ENCODE measurements around the gene CEBPZ. TPM values are rescaled to one million over a fixed set of nuclear protein-coding genes. Genes with fewer than 3 reads are reported as not detected.
"Not testable (repeated sequence)": the region's sequence is repeated elsewhere in the genome, so short reads cannot be mapped to it uniquely, and the experiment has no call there.

Gene CEBPZ
- total RNA-seq, 4 donors from 2014 or later, result 16.5 to 68.6 (median 53.8) TPM

GRCh38 chr2:37203708-37204107, 27.7 kb downstream of the CEBPZ start:
- Histone ChIP-seq H3K36me3 (no peaks in the 10 kb centered on the region), H3K27me3 (no peaks in the 10 kb centered on the region), H3K27ac (no peak overlapping the region), H3K4me3 (no peak overlapping the region), H3K9me3 (peaks cover 0 to 14% of the 10 kb centered on the region in 2 donors), H3K4me1 (no peaks in the 10 kb centered on the region)
- TF ChIP-seq, protein P1, sequence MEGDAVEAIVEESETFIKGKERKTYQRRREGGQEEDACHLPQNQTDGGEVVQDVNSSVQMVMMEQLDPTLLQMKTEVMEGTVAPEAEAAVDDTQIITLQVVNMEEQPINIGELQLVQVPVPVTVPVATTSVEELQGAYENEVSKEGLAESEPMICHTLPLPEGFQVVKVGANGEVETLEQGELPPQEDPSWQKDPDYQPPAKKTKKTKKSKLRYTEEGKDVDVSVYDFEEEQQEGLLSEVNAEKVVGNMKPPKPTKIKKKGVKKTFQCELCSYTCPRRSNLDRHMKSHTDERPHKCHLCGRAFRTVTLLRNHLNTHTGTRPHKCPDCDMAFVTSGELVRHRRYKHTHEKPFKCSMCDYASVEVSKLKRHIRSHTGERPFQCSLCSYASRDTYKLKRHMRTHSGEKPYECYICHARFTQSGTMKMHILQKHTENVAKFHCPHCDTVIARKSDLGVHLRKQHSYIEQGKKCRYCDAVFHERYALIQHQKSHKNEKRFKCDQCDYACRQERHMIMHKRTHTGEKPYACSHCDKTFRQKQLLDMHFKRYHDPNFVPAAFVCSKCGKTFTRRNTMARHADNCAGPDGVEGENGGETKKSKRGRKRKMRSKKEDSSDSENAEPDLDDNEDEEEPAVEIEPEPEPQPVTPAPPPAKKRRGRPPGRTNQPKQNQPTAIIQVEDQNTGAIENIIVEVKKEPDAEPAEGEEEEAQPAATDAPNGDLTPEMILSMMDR (IDR thresholded peaks at IDR 0.05), result no peak
- no peak for TF ChIP-seq POLR2A (IDR thresholded peaks at IDR 0.05)
- no peak for DNase-seq
- intact Hi-C loops (cut with DNase I; ENCODE audit: low total_unique reads), result no loop called here

DNA sequence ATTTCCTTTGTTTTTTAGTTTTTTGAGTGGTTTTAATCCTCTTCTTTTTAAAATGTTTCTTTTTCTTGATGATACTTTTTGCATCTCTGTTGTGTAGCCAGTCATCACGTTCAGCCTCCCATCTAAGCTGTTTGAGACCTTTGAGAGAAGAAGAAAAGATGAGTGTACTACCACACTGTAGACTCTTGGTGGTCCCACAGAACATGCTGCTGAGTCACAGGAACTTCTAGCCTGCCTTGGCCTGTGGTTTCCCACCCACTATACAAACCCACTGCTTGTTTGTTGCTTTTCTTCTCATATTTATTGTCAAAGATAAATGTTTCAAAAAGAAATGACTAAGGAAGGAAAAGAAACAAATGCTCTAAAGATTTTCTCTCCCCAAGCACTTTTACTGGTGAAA, 29.6 kb downstream of the CEBPZ start:
- Histone ChIP-seq H3K27ac (no peak overlapping the region), H3K27me3 (no peaks in the 10 kb centered on the region), H3K4me3 (no peak overlapping the region), H3K36me3 (no peaks in the 10 kb centered on the region), H3K4me1 (peaks cover 0 to 6% of the 10 kb centered on the region in 2 donors), H3K9me3 (no peaks in the 10 kb centered on the region)
- TF ChIP-seq, protein P1 (IDR thresholded peaks at IDR 0.05), result no peak
- TF ChIP-seq POLR2A (IDR thresholded peaks at IDR 0.05), result no peak
- DNase-seq, result no peak
- intact Hi-C loops (cut with DNase I; ENCODE audit: low total_unique reads), result no loop called here

- H3K27ac ChIP-seq, result no peak overlapping the region
- no peak for DNase-seq
- H3K36me3 ChIP-seq, result no peaks in the 10 kb centered on the region
These were observed 30.2 kb downstream of the CEBPZ start for GRCh38 chr2:37201208-37201607.

GRCh38 chr2:37198681-37199065, 32.7 kb downstream of the CEBPZ start:
- no peak for TF ChIP-seq POLR2A (IDR thresholded peaks at IDR 0.05)
- TF ChIP-seq, protein P1 (IDR thresholded peaks at IDR 0.05), result no peak
- Histone ChIP-seq H3K27ac (no peak overlapping the region), H3K4me3 (no peak overlapping the region), H3K27me3 (no peaks in the 10 kb centered on the region), H3K4me1 (peaks cover 0 to 6% of the 10 kb centered on the region in 2 donors), H3K36me3 (no peaks in the 10 kb centered on the region), H3K9me3 (no peaks in the 10 kb centered on the region)
- intact Hi-C loops (cut with DNase I; ENCODE audit: low total_unique reads), result no loop called here
- DNase-seq, result no peak

More at GRCh38 chr2:37201208-37201607, 30.2 kb downstream of the CEBPZ start:
- intact Hi-C loops (cut with DNase I; ENCODE audit: low total_unique reads), result no loop called here
- H3K27me3 ChIP-seq, result no peaks in the 10 kb centered on the region
- H3K4me1 ChIP-seq, result peaks cover 0 to 6% of the 10 kb centered on the region in 2 donors
- no peak overlapping the region for H3K4me3 ChIP-seq
- no peaks in the 10 kb centered on the region for H3K9me3 ChIP-seq
- TF ChIP-seq, protein P1 (IDR thresholded peaks at IDR 0.05), result no peak
- no peak for TF ChIP-seq POLR2A (IDR thresholded peaks at IDR 0.05)

- no peaks in the 10 kb centered on the region for H3K9me3 ChIP-seq
- peak; percentile 84 to 87 for DNase-seq
- H3K4me1 ChIP-seq, result peaks cover 0 to 6% of the 10 kb centered on the region in 2 donors
- intact Hi-C loops (cut with DNase I; ENCODE audit: low total_unique reads), result no loop called here
- TF ChIP-seq, protein P1 (IDR thresholded peaks at IDR 0.05), result no peak
- peak; percentile 71 to 81 for TF ChIP-seq POLR2A (IDR thresholded peaks at IDR 0.05)
- H3K27me3 ChIP-seq, result no peaks in the 10 kb centered on the region
- H3K4me3 ChIP-seq, result peak within 1 kb of the TSS; percentile 65 to 77
- H3K27ac ChIP-seq, result peak within 1 kb of the TSS; percentile 85
- no peaks in the 10 kb centered on the region for H3K36me3 ChIP-seq
These were observed 34.8 kb downstream of the CEBPZ start, which contains the start of gene CEBPZOS for GRCh38 chr2:37196320-37197195. CEBPZOS (plus strand) TSS chr2:37196496; CDS start chr2:37199705, 3,209 bp downstream.

GRCh38 chr2:37195862-37196319, 35.5 kb downstream of the CEBPZ start:
- DNase-seq; H3K36me3 ChIP-seq; H3K4me1 ChIP-seq; H3K9me3 ChIP-seq; H3K27me3 ChIP-seq; intact Hi-C loops (cut with DNase I; ENCODE audit: low total_unique reads): not testable (repeated sequence)
- H3K27ac ChIP-seq, result peak overlapping the region; percentile 85
- peak overlapping the region; percentile 65 to 77 for H3K4me3 ChIP-seq

Data from uterus (tissue), 4 donors.